Stimulated activated effector memory CD8-positive, alpha-beta T cell treated with anti-CD3 and anti-CD28 coated beads, Interleukin-12 subunit alpha, Interleukin-12 subunit beta, amount 100 ng/mL, for 72 hours (primary cell): ENCODE measurements around the gene BRPF1.

Experiments
- ATAC-seq: fragments of 150-1000 bp; cut with Tn5 transposase; 2 replicates; pipeline ENCODE4 v1.10.0; 2021
- DNase-seq, 2 donors: peaks; one replicate each; pipeline ENCODE4 v3.0.0; 2021 to 2022; ENCODE audit warnings: low spot score in 2 of 2
- H3K27ac Mint-ChIP-seq: one replicate; pipeline ENCODE4 v1.8.0; 2022; ENCODE audit warnings: mild to moderate bottlenecking, mixed read lengths
- H3K36me3 Mint-ChIP-seq: one replicate; pipeline ENCODE4 v1.8.0; 2022; ENCODE audit warnings: mild to moderate bottlenecking, mixed read lengths
- H3K4me1 Mint-ChIP-seq: one replicate; pipeline ENCODE4 v1.8.0; 2022; ENCODE audit warnings: mixed read lengths
- H3K4me3 Mint-ChIP-seq: one replicate; pipeline ENCODE4 v1.8.0; 2022; ENCODE audit warnings: mild to moderate bottlenecking, mixed read lengths
- H3K9me3 Mint-ChIP-seq: one replicate; pipeline ENCODE4 v1.8.0; 2022; ENCODE audit warnings: mixed read lengths

Gene BRPF1

GRCh38 chr3:9793161-9793781 lies 61.7 kb downstream of the BRPF1 start:
- Mint-ChIP-seq H3K4me1 (peaks cover 63% of the 10 kb centered on the region), H3K4me3 (peak overlapping the region; percentile 83), H3K27ac (peak overlapping the region; percentile 100), H3K36me3 (peaks cover 92% of the 10 kb centered on the region), H3K9me3 (no peaks in the 10 kb centered on the region)
- DNase-seq (peak in 1 of 2 donors; percentile 71), ATAC-seq (peak; percentile 33)

GRCh38 chr3:9794400-9794799 lies 62.9 kb downstream of the BRPF1 start:
- Mint-ChIP-seq H3K4me3 (peak overlapping the region; percentile 83), H3K9me3 (no peaks in the 10 kb centered on the region), H3K36me3 (peaks cover 92% of the 10 kb centered on the region), H3K4me1 (peaks cover 58% of the 10 kb centered on the region), H3K27ac (peak overlapping the region; percentile 100)
- DNase-seq (no peak), ATAC-seq (no peak)

DNA sequence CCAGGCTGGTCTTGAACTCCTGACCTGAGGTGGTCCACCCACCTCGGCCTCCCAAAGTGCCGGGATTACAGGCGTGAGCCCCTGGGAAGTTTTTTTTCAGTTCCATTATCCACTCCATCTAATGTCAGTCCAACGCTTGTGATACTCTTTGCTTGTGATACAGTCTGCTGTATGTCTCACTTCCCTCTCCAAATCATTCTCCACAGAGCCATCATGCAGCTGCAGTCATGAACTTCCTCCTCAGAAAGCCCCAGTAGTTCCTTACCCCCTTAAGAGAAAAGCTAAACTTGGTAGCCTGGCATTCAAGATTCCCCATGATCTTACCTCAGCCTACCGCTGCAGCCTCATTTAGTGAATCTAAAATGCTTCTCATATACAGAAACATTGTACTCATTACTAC lies 63.7 kb downstream of the BRPF1 start:
- Mint-ChIP-seq H3K27ac (peak overlapping the region; percentile 100), H3K9me3 (no peaks in the 10 kb centered on the region), H3K4me3 (peak overlapping the region; percentile 83), H3K4me1 (peaks cover 50% of the 10 kb centered on the region), H3K36me3 (peaks cover 92% of the 10 kb centered on the region)
- ATAC-seq: no peak
- DNase-seq: no peak

DNA sequence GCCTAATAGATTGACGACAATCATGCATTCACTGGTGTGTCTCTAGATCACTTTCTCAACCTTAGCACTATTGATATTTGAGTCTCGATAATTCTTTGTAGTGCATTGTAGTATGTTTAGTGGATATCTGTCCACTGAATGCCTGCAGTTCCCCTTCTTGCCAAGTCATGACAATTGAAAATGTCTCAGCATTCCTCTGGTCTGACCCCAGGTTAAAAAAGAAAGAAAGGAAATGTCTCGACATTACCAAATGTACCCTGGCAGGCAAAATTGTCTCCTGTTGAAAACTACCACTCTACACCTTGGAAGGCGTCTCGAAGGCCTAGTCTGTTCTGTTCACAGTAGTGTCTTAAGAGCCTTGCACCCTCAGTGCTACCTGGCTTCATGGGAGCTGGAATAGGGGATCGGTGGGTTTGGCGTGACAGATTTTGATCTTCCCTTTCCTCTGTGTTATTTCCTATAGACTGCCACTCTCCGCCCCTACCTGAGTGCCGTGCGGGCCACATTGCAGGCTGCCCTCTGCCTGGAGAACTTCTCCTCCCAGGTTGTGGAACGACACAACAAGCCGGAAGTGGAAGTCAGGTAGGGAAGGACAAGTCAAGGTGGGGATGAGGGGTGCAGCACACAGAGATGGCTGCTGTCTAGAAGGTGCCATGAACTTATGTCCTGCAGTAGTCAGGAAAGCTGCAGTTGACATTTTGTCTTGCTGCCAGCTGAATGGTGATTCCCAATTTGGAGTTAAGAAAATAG lies 65.8 kb downstream of the BRPF1 start:
- Mint-ChIP-seq H3K9me3 (no peaks in the 10 kb centered on the region), H3K4me3 (no peak overlapping the region), H3K4me1 (peaks cover 30% of the 10 kb centered on the region), H3K36me3 (peaks cover 100% of the 10 kb centered on the region), H3K27ac (peak overlapping the region; percentile 29)
- ATAC-seq (no peak), DNase-seq (no peak)
